ENCODE measurements around the gene PHLDA3. TPM values are rescaled to one million over a fixed set of nuclear protein-coding genes. Genes with fewer than 3 reads are reported as not detected.
A peak's percentile ranks its signal among the peaks of the same experiment; 100 is the strongest.

PHLDA3 gene
- total and polyA plus RNA-seq, 7 experiments from 2014 or later: 0.13 to 22.4 (median 0.67) TPM; not detected in 1

- H3K27me3 ChIP-seq (ENCODE audit: control insufficient read depth in 2 of 2, insufficient read depth in 2 of 2, low read length in 2 of 2): no peaks in the 10 kb centered on the region
- peak overlapping the region in 8 of 9 donors; percentile 5 to 57 (median 28) for H3K27ac Mint-ChIP-seq
Measured at GRCh38 chr1:201509601-201510374, 40.8 kb upstream of the PHLDA3 start.

GRCh38 chr1:201508809-201509208 lies 39.8 kb upstream of the PHLDA3 start:
- Mint-ChIP-seq H3K4me3 (peak overlapping the region in 2 of 10 donors; percentile 8 to 34), H3K9me3 (no peaks in the 10 kb centered on the region), H3K27ac (peak overlapping the region in 4 of 9 donors; percentile 26 to 57 (median 42)), H3K4me1 (peaks cover 16 to 51% (median 39%) of the 10 kb centered on the region in 7 donors), H3K27me3 (no peaks in the 10 kb centered on the region), H3K36me3 (peaks cover 0 to 5% (median 0%) of the 10 kb centered on the region in 5 donors)
- peaks cover 20 to 28% of the 10 kb centered on the region in 2 donors for H3K4me1 ChIP-seq (ENCODE audit: control insufficient read depth in 2 of 2, insufficient read depth in 2 of 2, low read length in 2 of 2)
- H3K36me3 ChIP-seq (ENCODE audit: control insufficient read depth in 2 of 3, insufficient read depth in 3 of 3, low read length in 3 of 3): no peaks in the 10 kb centered on the region
- DNase-seq (no peak), ATAC-seq (no peak)
- H3K27ac ChIP-seq (ENCODE audit: low read depth, low read length): no peak overlapping the region
- no peaks in the 10 kb centered on the region for H3K27me3 ChIP-seq (ENCODE audit: control insufficient read depth in 2 of 2, insufficient read depth in 2 of 2, low read length in 2 of 2)
- H3K9me3 ChIP-seq (ENCODE audit: control insufficient read depth in 2 of 3, low read length in 3 of 3): no peaks in the 10 kb centered on the region
- ChIA-PET CTCF (interaction anchor here (2.3 to 6.2 kb wide), 2 partner anchors 12 to 24 kb away, joined by 7 to 215 read pairs; no protein-coding TSS in a partner anchor), POLR2A (no interaction called here)
- intact Hi-C loops (cut with micrococcal nuclease): loop anchor here (5.0 to 10.0 kb wide), 4 partner anchors 42 to 494 kb away; partner anchors contain the start of genes KIF21B (in 1 of the 2), PHLDA3 (in 1 of the 2) and TIMM17A (in 1 of the 2)
- H3K4me3 ChIP-seq (ENCODE audit: low read length): no peak overlapping the region

More at GRCh38 chr1:201509601-201510374, 40.8 kb upstream of the PHLDA3 start:
- ChIA-PET POLR2A (no interaction called here), CTCF (interaction anchor here (2.3 to 6.2 kb wide), 2 partner anchors 13 to 25 kb away, joined by 7 to 215 read pairs; no protein-coding TSS in a partner anchor)
- peak overlapping the region in 4 of 10 donors; percentile 8 to 29 (median 20) for H3K4me3 Mint-ChIP-seq
- DNase-seq (no peak), ATAC-seq (no peak)
- no peaks in the 10 kb centered on the region for H3K27me3 Mint-ChIP-seq
- H3K4me1 ChIP-seq (ENCODE audit: control insufficient read depth in 2 of 2, insufficient read depth in 2 of 2, low read length in 2 of 2): peaks cover 20 to 28% of the 10 kb centered on the region in 2 donors
- no peak overlapping the region for H3K4me3 ChIP-seq (ENCODE audit: low read length)
- no peaks in the 10 kb centered on the region for H3K9me3 ChIP-seq (ENCODE audit: control insufficient read depth in 2 of 3, low read length in 3 of 3)
- intact Hi-C loops (cut with micrococcal nuclease): loop anchor here (5.0 to 10.0 kb wide), 5 partner anchors 42 to 495 kb away; partner anchors contain the start of genes KIF21B (in 1 of the 2), PHLDA3 (in 1 of the 2), TIMM17A (in 1 of the 2) and TMEM9 (in 1 of the 2)
- peaks cover 15 to 45% (median 37%) of the 10 kb centered on the region in 7 donors for H3K4me1 Mint-ChIP-seq
- H3K36me3 ChIP-seq (ENCODE audit: control insufficient read depth in 2 of 3, insufficient read depth in 3 of 3, low read length in 3 of 3): no peaks in the 10 kb centered on the region
- H3K9me3 Mint-ChIP-seq: no peaks in the 10 kb centered on the region
- H3K36me3 Mint-ChIP-seq: peaks cover 2 to 8% (median 4%) of the 10 kb centered on the region in 5 donors
- no peak overlapping the region for H3K27ac ChIP-seq (ENCODE audit: low read depth, low read length)

DNA sequence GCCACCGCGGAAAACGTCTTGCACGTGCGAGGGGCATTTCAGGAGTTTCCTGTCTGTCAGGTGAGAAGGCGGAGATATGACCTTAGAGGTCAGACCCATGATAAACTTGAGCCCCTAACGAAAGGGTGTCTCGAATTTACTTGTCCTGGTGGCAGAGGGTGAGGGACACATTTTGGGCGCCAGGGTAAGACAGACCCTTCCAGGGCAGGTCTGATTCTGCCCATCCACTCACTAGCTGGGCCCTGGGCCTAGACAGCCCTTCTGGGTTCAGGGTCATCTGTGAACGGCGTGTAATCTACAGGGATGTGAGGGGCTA lies 38.3 kb upstream of the PHLDA3 start:
- intact Hi-C loops (cut with micrococcal nuclease): loop anchor here (1.0 to 10.0 kb wide), 7 partner anchors 25 to 493 kb away; partner anchors contain the start of genes IPO9 (in 1 of the 2), KIF21B (in 1 of the 2), PHLDA3 (in 1 of the 2) and TIMM17A (in 1 of the 2)
- Mint-ChIP-seq H3K9me3 (no peaks in the 10 kb centered on the region), H3K27me3 (no peaks in the 10 kb centered on the region), H3K4me1 (peaks cover 26 to 60% (median 53%) of the 10 kb centered on the region in 7 donors), H3K36me3 (peaks cover 0 to 7% (median 0%) of the 10 kb centered on the region in 5 donors), H3K4me3 (peak overlapping the region; percentile 79 to 94 (median 89)), H3K27ac (peak overlapping the region; percentile 83 to 94 (median 91))
- ChIA-PET POLR2A (interaction anchor here (1.1 to 1.2 kb wide), 2 partner anchors 9 to 28 kb away, joined by 3 to 5 read pairs; no protein-coding TSS in a partner anchor), CTCF (interaction anchor here (0.6 to 3.7 kb wide), 2 partner anchors 26 to 72 kb away, joined by 5 to 25 read pairs; no protein-coding TSS in a partner anchor)
- H3K4me1 ChIP-seq (ENCODE audit: control insufficient read depth in 2 of 2, insufficient read depth in 2 of 2, low read length in 2 of 2): peaks cover 20 to 28% of the 10 kb centered on the region in 2 donors
- peak overlapping the region; percentile 74 for H3K27ac ChIP-seq (ENCODE audit: low read depth, low read length)
- H3K27me3 ChIP-seq (ENCODE audit: control insufficient read depth in 2 of 2, insufficient read depth in 2 of 2, low read length in 2 of 2): no peaks in the 10 kb centered on the region
- ATAC-seq: peak; percentile 1
- H3K4me3 ChIP-seq (ENCODE audit: low read length): peak overlapping the region; percentile 87
- DNase-seq: no peak
- no peaks in the 10 kb centered on the region for H3K36me3 ChIP-seq (ENCODE audit: control insufficient read depth in 2 of 3, insufficient read depth in 3 of 3, low read length in 3 of 3)
- no peaks in the 10 kb centered on the region for H3K9me3 ChIP-seq (ENCODE audit: control insufficient read depth in 2 of 3, low read length in 3 of 3)

- DNase-seq: peak; percentile 64 to 84 (median 80)
- H3K4me3 Mint-ChIP-seq: peak within 1 kb of the TSS; percentile 88 to 94 (median 91)
- H3K27ac ChIP-seq (ENCODE audit: low read depth, low read length): peak within 1 kb of the TSS; percentile 74
- H3K27me3 Mint-ChIP-seq: no peaks in the 10 kb centered on the region
- H3K9me3 Mint-ChIP-seq: no peaks in the 10 kb centered on the region
- H3K36me3 Mint-ChIP-seq: peaks cover 0 to 7% (median 0%) of the 10 kb centered on the region in 5 donors
- ChIA-PET CTCF (interaction anchor here (0.6 to 3.7 kb wide), 2 partner anchors 25 to 71 kb away, joined by 5 to 25 read pairs; no protein-coding TSS in a partner anchor), POLR2A (interaction anchor here (1.0 to 1.2 kb wide), 3 partner anchors 8 to 27 kb away, joined by 3 to 5 read pairs (median 3); no protein-coding TSS in a partner anchor)
- H3K4me1 Mint-ChIP-seq: peaks cover 30 to 61% (median 57%) of the 10 kb centered on the region in 7 donors
- ATAC-seq: peak; percentile 97
- peak within 1 kb of the TSS; percentile 87 for H3K4me3 ChIP-seq (ENCODE audit: low read length)
- intact Hi-C loops (cut with micrococcal nuclease): loop anchor here (1.0 to 10.0 kb wide), 7 partner anchors 24 to 492 kb away; partner anchors contain the start of genes IPO9 (in 1 of the 2), KIF21B (in 1 of the 2), PHLDA3 (in 1 of the 2) and TIMM17A (in 1 of the 2)
- peaks cover 20 to 28% of the 10 kb centered on the region in 2 donors for H3K4me1 ChIP-seq (ENCODE audit: control insufficient read depth in 2 of 2, insufficient read depth in 2 of 2, low read length in 2 of 2)
- no peaks in the 10 kb centered on the region for H3K36me3 ChIP-seq (ENCODE audit: control insufficient read depth in 2 of 3, insufficient read depth in 3 of 3, low read length in 3 of 3)
- H3K27me3 ChIP-seq (ENCODE audit: control insufficient read depth in 2 of 2, insufficient read depth in 2 of 2, low read length in 2 of 2): no peaks in the 10 kb centered on the region
- peak within 1 kb of the TSS; percentile 83 to 97 (median 91) for H3K27ac Mint-ChIP-seq
- H3K9me3 ChIP-seq (ENCODE audit: control insufficient read depth in 2 of 3, low read length in 3 of 3): no peaks in the 10 kb centered on the region
Measured at GRCh38 chr1:201506557-201507359, 37.8 kb upstream of the PHLDA3 start, which contains the start of gene CSRP1. CSRP1 (minus strand) TSS chr1:201507123; CDS start chr1:201496303, 10,820 bp downstream.

GRCh38 chr1:201506092-201506491 lies 37.1 kb upstream of the PHLDA3 start:
- peak overlapping the region; percentile 83 to 97 (median 90) for H3K27ac Mint-ChIP-seq
- no peak for ATAC-seq
- ChIA-PET POLR2A (interaction anchor here (1.0 kb wide), 1 partner anchor 23 kb away, joined by 3 read pairs; no protein-coding TSS in a partner anchor), CTCF (interaction anchor here (3.7 kb wide), 1 partner anchor 24 kb away, joined by 25 read pairs; no protein-coding TSS in a partner anchor)
- H3K4me1 Mint-ChIP-seq: peaks cover 30 to 61% (median 57%) of the 10 kb centered on the region in 7 donors
- no peak for DNase-seq
- peaks cover 0 to 7% (median 0%) of the 10 kb centered on the region in 5 donors for H3K36me3 Mint-ChIP-seq
- H3K36me3 ChIP-seq (ENCODE audit: control insufficient read depth in 2 of 3, insufficient read depth in 3 of 3, low read length in 3 of 3): no peaks in the 10 kb centered on the region
- H3K27me3 Mint-ChIP-seq: no peaks in the 10 kb centered on the region
- intact Hi-C loops (cut with micrococcal nuclease): loop anchor here (2.0 to 10.0 kb wide), 6 partner anchors 39 to 491 kb away; partner anchors contain the start of genes IPO9 (in 1 of the 2), KIF21B (in 1 of the 2), PHLDA3 (in 1 of the 2) and TIMM17A (in 1 of the 2)
- H3K27me3 ChIP-seq (ENCODE audit: control insufficient read depth in 2 of 2, insufficient read depth in 2 of 2, low read length in 2 of 2): no peaks in the 10 kb centered on the region
- H3K9me3 Mint-ChIP-seq: no peaks in the 10 kb centered on the region
- H3K4me3 ChIP-seq (ENCODE audit: low read length): peak overlapping the region; percentile 87
- peak overlapping the region; percentile 88 to 94 (median 91) for H3K4me3 Mint-ChIP-seq
- H3K4me1 ChIP-seq (ENCODE audit: control insufficient read depth in 2 of 2, insufficient read depth in 2 of 2, low read length in 2 of 2): peaks cover 20 to 28% of the 10 kb centered on the region in 2 donors
- H3K27ac ChIP-seq (ENCODE audit: low read depth, low read length): peak overlapping the region; percentile 74
- H3K9me3 ChIP-seq (ENCODE audit: control insufficient read depth in 2 of 3, low read length in 3 of 3): no peaks in the 10 kb centered on the region
